ENCODE results near the gene KCND3. TPM values are rescaled to one million over a fixed set of nuclear protein-coding genes. Genes with fewer than 3 reads are reported as not detected.

The KCND3 gene
- total RNA-seq, 4 donors from 2014 or later: 1.0 to 6.9 (median 3.9) TPM

- no peaks in the 10 kb centered on the region for H3K9me3 ChIP-seq
- no peak overlapping the region for H3K4me3 ChIP-seq
- peaks cover 0 to 3% (median 0%) of the 10 kb centered on the region in 4 donors for H3K4me1 ChIP-seq
- no peaks in the 10 kb centered on the region for H3K27me3 ChIP-seq
- H3K27ac ChIP-seq: no peak overlapping the region
- H3K36me3 ChIP-seq: no peaks in the 10 kb centered on the region
- 30 to 44% methylated on average over 5 of the region's 5 CpGs for WGBS, 2 donors
- no peak for DNase-seq (ENCODE audit: low spot score in 2 of 2)
- no peak for TF ChIP-seq EP300 (IDR thresholded peaks at IDR 0.05)
- TF ChIP-seq CTCF (IDR thresholded peaks at IDR 0.05): no peak
- TF ChIP-seq POLR2A (IDR thresholded peaks at IDR 0.05): no peak
Measured at GRCh38 chr1:111792249-111792648, 197.2 kb downstream of the KCND3 start.

DNA sequence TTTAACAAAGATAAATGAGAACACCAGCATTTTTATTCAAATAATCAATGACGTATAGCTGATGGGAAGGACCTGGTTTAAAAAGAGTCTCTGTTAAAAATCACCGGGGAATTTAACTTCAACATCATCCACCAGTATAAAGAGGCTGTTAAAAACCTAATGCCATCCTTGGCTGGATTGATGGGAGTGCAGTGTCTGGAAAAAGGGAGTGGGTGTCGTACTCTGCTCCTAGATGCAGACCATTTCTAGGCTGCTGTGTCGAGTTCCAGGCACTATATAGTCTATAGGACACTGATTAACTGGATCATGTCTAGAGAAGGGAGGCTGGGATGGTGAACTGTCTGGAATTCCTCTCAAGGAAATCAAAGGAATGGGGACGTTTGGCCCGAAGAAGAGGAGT lies 197.7 kb downstream of the KCND3 start:
- Histone ChIP-seq H3K27me3 (no peaks in the 10 kb centered on the region), H3K4me3 (no peak overlapping the region), H3K27ac (no peak overlapping the region), H3K4me1 (peaks cover 0 to 3% (median 0%) of the 10 kb centered on the region in 4 donors), H3K36me3 (no peaks in the 10 kb centered on the region), H3K9me3 (no peaks in the 10 kb centered on the region)
- TF ChIP-seq CTCF (IDR thresholded peaks at IDR 0.05): no peak
- TF ChIP-seq EP300 (IDR thresholded peaks at IDR 0.05): no peak
- no peak for TF ChIP-seq POLR2A (IDR thresholded peaks at IDR 0.05)
- WGBS, 2 donors: 65 to 78% methylated on average over 6 of the region's 6 CpGs
- DNase-seq (ENCODE audit: low spot score in 2 of 2): no peak

- DNase-seq (ENCODE audit: low spot score in 2 of 2): no peak
- H3K4me1 ChIP-seq: peaks cover 0 to 3% (median 0%) of the 10 kb centered on the region in 4 donors
- H3K27ac ChIP-seq: no peak overlapping the region
- no peak for TF ChIP-seq POLR2A (IDR thresholded peaks at IDR 0.05)
- TF ChIP-seq EP300 (IDR thresholded peaks at IDR 0.05): no peak
- no peak for TF ChIP-seq CTCF (IDR thresholded peaks at IDR 0.05)
- no peaks in the 10 kb centered on the region for H3K36me3 ChIP-seq
- WGBS, 2 donors: 74 to 80% methylated on average over 2 of the region's 2 CpGs
- no peaks in the 10 kb centered on the region for H3K27me3 ChIP-seq
- no peak overlapping the region for H3K4me3 ChIP-seq
- no peaks in the 10 kb centered on the region for H3K9me3 ChIP-seq
Measured at GRCh38 chr1:111789666-111790316, 199.7 kb downstream of the KCND3 start.

- DNase-seq (ENCODE audit: low spot score in 2 of 2): no peak
- no peaks in the 10 kb centered on the region for H3K36me3 ChIP-seq
- no peak for TF ChIP-seq POLR2A (IDR thresholded peaks at IDR 0.05)
- no peak for TF ChIP-seq EP300 (IDR thresholded peaks at IDR 0.05)
- no peak for TF ChIP-seq CTCF (IDR thresholded peaks at IDR 0.05)
- H3K9me3 ChIP-seq: no peaks in the 10 kb centered on the region
- no peak overlapping the region for H3K4me3 ChIP-seq
- H3K4me1 ChIP-seq: peaks cover 0 to 3% (median 0%) of the 10 kb centered on the region in 4 donors
- no peaks in the 10 kb centered on the region for H3K27me3 ChIP-seq
- WGBS, 2 donors: 50 to 58% methylated on average over 5 of the region's 5 CpGs
- H3K27ac ChIP-seq: no peak overlapping the region
Measured at GRCh38 chr1:111789142-111789541, 200.3 kb downstream of the KCND3 start.

GRCh38 chr1:111786669-111787207 lies 202.7 kb downstream of the KCND3 start:
- 84 to 85% methylated on average over 9 of the region's 9 CpGs for WGBS, 2 donors

More at GRCh38 chr1:111786669-111787207, 202.7 kb downstream of the KCND3 start:
- no peaks in the 10 kb centered on the region for H3K9me3 ChIP-seq
- DNase-seq (ENCODE audit: low spot score in 2 of 2): no peak
- H3K36me3 ChIP-seq: no peaks in the 10 kb centered on the region
- no peak for TF ChIP-seq EP300 (IDR thresholded peaks at IDR 0.05)
- no peak for TF ChIP-seq POLR2A (IDR thresholded peaks at IDR 0.05)
- no peak for TF ChIP-seq CTCF (IDR thresholded peaks at IDR 0.05)
- H3K27me3 ChIP-seq: no peaks in the 10 kb centered on the region
- H3K4me1 ChIP-seq: peaks cover 0 to 3% (median 0%) of the 10 kb centered on the region in 4 donors
- no peak overlapping the region for H3K4me3 ChIP-seq
- no peak overlapping the region for H3K27ac ChIP-seq

Measured in tibial nerve (tissue), 4 donors.